ENCODE data around the gene GNG7.
"Not testable (repeated sequence)": the region's sequence is repeated elsewhere in the genome, so short reads cannot be mapped to it uniquely, and the experiment has no call there.

The GNG7 gene

DNA sequence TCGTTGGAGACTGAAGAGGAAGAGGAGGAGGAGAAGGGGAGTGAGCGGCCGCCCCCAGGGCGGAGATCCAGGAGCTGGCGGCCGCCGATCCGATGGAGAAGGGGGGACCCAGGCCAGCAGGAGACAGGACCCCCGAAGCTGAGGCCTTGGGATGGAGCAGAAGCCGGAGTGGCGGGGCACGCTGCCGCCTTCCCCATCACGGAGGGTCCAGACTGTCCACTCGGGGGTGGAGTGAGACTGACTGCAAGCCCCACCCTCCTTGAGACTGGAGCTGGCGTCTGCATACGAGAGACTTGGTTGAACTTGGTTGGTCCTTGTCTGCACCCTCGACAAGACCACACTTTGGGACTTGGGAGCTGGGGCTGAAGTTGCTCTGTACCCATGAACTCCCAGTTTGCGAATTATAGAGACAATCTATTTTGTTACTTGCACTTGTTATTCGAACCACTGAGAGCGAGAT, 224.7 kb downstream of the GNG7 start:
- DNase-seq: no peak

- no peak for DNase-seq
Measured at GRCh38 chr19:2477141-2477710, 225.3 kb downstream of the GNG7 start.

DNA sequence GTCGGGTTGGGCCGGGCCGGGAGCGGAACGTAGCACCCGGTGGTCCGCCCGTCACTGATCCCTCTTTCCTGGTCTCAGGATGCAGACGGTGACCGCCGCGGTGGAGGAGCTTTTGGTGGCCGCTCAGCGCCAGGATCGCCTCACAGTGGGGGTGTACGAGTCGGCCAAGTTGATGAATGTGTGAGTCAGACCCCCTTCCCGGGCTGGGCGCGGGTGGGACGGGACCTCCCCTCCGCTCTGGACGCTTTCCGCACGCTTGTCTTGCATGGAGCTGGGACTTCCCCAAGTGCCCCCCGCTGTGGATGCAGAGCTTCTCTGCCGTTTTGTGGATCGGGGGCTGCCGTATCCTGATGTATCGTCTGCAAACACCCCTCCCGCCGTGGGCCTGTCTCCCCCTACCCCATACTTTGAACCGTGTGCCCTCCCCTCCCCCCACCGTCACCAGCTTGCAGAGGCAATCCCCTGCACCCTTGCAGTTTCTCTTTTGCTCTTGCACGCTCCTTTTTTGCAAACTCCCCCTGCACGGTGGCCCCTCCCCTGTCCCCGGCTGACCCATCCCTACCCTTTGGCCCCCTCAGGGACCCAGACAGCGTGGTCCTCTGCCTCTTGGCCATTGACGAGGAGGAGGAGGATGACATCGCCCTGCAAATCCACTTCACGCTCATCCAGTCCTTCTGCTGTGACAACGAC, 225.9 kb downstream of the GNG7 start:
- peak; percentile 67 for DNase-seq

DNA sequence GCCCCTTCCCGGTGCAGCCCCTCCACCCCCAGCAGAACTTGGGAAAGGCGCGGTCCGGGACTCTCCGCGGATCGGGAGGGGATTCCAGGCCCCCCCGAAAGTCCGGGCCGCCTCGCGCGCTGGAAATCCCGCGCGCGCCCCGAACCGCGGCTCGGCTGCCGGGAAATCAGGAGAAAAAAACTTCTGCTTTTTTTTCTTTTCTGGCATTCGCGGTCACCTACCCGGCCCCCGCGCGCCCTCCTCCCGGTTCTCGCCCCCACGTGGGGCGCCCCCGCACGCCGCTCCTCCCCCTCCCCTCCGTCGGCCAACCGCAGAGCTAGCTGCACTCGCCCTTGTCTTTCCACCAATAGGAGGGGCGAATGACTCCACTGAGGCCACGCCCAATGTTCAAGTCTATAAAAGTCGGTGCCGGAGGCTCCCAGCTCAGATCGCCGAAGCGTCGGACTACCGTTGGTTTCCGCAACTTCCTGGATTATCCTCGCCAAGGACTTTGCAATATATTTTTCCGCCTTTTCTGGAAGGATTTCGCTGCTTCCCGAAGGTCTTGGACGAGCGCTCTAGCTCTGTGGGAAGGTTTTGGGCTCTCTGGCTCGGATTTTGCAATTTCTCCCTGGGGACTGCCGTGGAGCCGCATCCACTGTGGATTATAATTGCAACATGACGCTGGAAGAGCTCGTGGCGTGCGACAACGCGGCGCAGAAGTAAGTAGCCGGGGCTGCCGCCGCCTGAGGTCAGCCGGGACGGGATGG, 226.6 kb downstream of the GNG7 start, which contains the start of gene GADD45B:
Gene GADD45B (plus strand): TSS at position 426 of the 749 bp plus-strand sequence. CDS start 232 bp downstream, at position 658.
- DNase-seq: peak; percentile 91

- peak; percentile 75 for DNase-seq
Measured at GRCh38 chr19:2475018-2475701, 227.3 kb downstream of the GNG7 start.

GRCh38 chr19:2474232-2475017, 228.1 kb downstream of the GNG7 start:
- peak; percentile 86 for DNase-seq

- not testable (repeated sequence) for DNase-seq
Measured at GRCh38 chr19:2469915-2470200, 232.6 kb downstream of the GNG7 start.

- no peak for DNase-seq
Measured at GRCh38 chr19:2469102-2469914, 233.2 kb downstream of the GNG7 start.

GRCh38 chr19:2468596-2468995, 233.9 kb downstream of the GNG7 start:
- no peak for DNase-seq

- no peak for DNase-seq
Measured at GRCh38 chr19:2464389-2464788, 238.1 kb downstream of the GNG7 start.

- DNase-seq: not testable (repeated sequence)
Measured at GRCh38 chr19:2463694-2464093, 238.8 kb downstream of the GNG7 start.

DNA sequence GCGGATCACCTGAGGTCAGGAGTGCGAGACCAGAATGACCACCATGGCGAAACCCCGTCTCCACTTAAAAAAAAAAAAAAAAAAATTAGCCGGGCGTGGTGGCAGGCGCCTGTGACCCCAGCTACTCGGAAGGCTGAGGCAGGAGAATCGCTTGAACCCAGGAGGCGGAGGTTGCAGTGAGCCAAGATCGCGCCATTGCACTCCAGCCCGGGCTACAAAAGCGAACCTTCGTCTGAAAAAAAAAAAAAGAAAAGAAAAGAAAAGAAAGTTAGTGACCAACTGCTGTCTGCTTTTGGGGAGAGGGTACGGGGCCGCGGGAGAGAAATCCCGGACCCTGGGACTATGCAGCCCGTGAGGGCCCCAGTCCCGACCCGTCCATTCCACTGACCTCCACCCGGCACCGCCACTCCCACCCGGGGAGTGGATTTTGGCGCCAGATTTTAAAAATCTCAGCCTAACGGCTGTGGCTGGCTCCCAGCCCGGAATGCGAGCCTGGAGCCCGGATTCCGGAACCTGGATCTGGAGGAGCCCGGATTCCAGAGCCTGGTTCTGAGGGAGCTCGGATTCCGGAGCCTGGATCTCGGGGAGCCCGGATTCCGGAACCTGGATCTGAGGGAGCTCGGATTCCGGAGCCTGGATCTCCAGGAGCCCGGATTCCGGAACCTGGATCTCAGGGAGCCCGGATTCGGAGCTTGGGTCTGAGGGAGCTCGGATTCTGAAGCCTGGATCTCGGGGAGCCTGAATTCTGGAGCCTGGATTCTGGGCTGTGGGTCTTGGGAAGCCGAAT, 239.7 kb downstream of the GNG7 start:
- peak; percentile 100 for DNase-seq

DNA sequence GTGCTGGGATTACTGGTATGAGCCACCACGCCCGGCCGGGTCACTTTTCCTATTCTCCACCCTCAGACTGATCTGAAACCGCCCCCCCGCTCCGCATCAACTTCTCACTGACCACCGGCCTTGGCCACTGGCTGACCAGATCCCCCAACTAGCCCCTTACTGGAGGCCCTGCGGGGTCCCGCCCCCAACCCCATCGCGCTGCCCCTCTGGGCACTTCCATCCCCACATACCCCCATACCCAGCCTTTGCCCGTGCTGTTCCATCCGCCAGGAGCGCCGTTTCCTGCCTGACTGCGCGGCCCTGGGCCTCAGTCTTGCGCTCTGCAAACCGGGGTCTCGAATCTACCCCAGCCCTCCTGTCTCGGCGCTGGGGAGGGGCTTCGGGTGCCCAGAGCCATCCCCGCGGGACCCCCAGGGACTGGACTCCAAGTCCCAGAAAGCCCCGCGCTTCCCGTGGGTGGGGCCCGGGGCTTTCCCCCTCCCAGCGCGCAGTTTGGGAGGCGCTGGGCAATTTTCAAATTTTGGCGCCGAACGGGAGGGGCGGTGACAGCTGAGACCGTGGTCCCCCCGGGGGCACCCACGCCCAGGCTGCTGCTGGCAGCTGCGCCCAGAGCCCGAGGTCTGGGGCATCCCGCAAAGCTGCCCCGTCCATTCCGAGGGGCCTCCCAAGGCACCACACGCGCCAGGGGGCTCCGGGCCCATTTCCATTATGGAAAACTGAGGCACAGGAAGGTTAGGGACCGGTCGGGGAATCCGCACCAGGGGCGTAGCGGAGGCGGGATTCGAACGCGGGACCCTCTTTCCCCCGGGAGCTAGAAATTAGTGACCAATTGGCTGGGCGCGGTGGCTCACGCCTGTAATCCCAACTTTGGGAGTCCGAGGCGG, 240.5 kb downstream of the GNG7 start:
- peak; percentile 76 for DNase-seq
